GM19468 (cell line): Measurements from ENCODE around the gene DCN.
A peak's percentile ranks its signal among the peaks of the same experiment; 100 is the strongest.

Experiments
- ATAC-seq: cut with Tn5 transposase; IDR thresholded peaks from one replicate; pipeline ENCODE4 v1.9.1; 2021; ENCODE audit warnings: mild to moderate bottlenecking, moderate library complexity, moderate number of reproducible peaks; ENCODE audit not compliant: unreplicated experiment; ENCODE audit errors: extremely low read depth

The DCN gene

GRCh38 chr12:91140026-91140931 is 42.3 kb downstream of the DCN start:
- no peak for ATAC-seq

GRCh38 chr12:91139286-91139685 is 43.3 kb downstream of the DCN start:
- ATAC-seq: no peak

- ATAC-seq: no peak
These were observed 44.2 kb downstream of the DCN start for GRCh38 chr12:91138337-91138920.

GRCh38 chr12:91133871-91134270 is 48.7 kb downstream of the DCN start:
- ATAC-seq: no peak

- no peak for ATAC-seq
These were observed 52.8 kb downstream of the DCN start for GRCh38 chr12:91129662-91130362.

- no peak for ATAC-seq
These were observed 54.9 kb downstream of the DCN start for GRCh38 chr12:91127751-91128150.

- ATAC-seq: no peak
These were observed 55.3 kb downstream of the DCN start for GRCh38 chr12:91127306-91127705.

- no peak for ATAC-seq
These were observed 56.1 kb downstream of the DCN start for GRCh38 chr12:91126516-91126915.

GRCh38 chr12:91123236-91123916 is 59.2 kb downstream of the DCN start:
- no peak for ATAC-seq

- no peak for ATAC-seq
These were observed 61.8 kb downstream of the DCN start for GRCh38 chr12:91120781-91121180.

- ATAC-seq: no peak
These were observed 63.5 kb downstream of the DCN start for GRCh38 chr12:91119089-91119488.

GRCh38 chr12:91113621-91114020 is 69.0 kb downstream of the DCN start:
- ATAC-seq: no peak

GRCh38 chr12:91111366-91112325 is 71.0 kb downstream of the DCN start, which contains the start of gene LUM:
TSS of gene LUM (minus strand) at chr12:91111494. CDS start at chr12:91108979, 2,515 bp downstream.
- ATAC-seq: no peak

GRCh38 chr12:91110311-91110924 is 72.2 kb downstream of the DCN start:
- ATAC-seq: no peak

- ATAC-seq: no peak
These were observed 72.9 kb downstream of the DCN start for GRCh38 chr12:91109581-91110310.

- ATAC-seq: peak; percentile 62
These were observed 73.5 kb downstream of the DCN start for GRCh38 chr12:91109148-91109564.

GRCh38 chr12:91108196-91108755 is 74.3 kb downstream of the DCN start:
- ATAC-seq: no peak

GRCh38 chr12:91106283-91106682 is 76.3 kb downstream of the DCN start:
- no peak for ATAC-seq
